Sigmoid colon (tissue), 7 donors: ENCODE data around the gene TTC39A. TPM values are rescaled to one million over a fixed set of nuclear protein-coding genes. Genes with fewer than 3 reads are reported as not detected.

Source experiments
- DNase-seq: peaks from one replicate; pipeline ENCODE4 v3.0.0-alpha.2; 2019
- H3K27ac ChIP-seq, 4 donors: fragments of 200-600 bp; sonication (generic); one replicate each; pipeline ENCODE4 v1.5.1; 2016 to 2019; ENCODE audit warnings: mild to moderate bottlenecking in 1 of 4
- H3K27me3 ChIP-seq, 3 donors: fragments of 200-600 bp; sonication (generic); one replicate each; pipeline ENCODE4 v1.5.1; 2019; ENCODE audit warnings: mild to moderate bottlenecking in 1 of 3
- H3K36me3 ChIP-seq, 4 donors: fragments of 200-600 bp; sonication (generic); one replicate each; pipeline ENCODE4 v1.5.1; 2016 to 2019
- H3K4me1 ChIP-seq, 4 donors: fragments of 200-600 bp; sonication (generic); one replicate each; pipeline ENCODE4 v1.5.1; 2017 to 2019
- H3K4me3 ChIP-seq, 4 donors: fragments of 200-600 bp; sonication (generic); one replicate each; pipeline ENCODE4 v1.5.1; 2017 to 2019; ENCODE audit warnings: mild to moderate bottlenecking in 2 of 4, moderate library complexity in 1 of 4
- H3K9me3 ChIP-seq, 4 donors: fragments of 200-600 bp in 3 of 4; sonication (generic) in 3 of 4; one replicate each; pipeline versions ENCODE4 v1.5.1 to v1.6.1; 2013 to 2019
- CTCF ChIP-seq, 4 experiments: fragments of 450-650 bp in 3 of 4; fragments of 200-600 bp in 1 of 4; IDR thresholded peaks; one replicate each; pipeline ENCODE4 v1.5.1; 2016 to 2019; ENCODE audit warnings: antibody characterized with exemption in 4 of 4, mild to moderate bottlenecking in 3 of 4, moderate library complexity in 2 of 4
- EP300 ChIP-seq, 4 donors: sonication (generic); formaldehyde crosslinking; IDR thresholded peaks; one replicate each; pipeline ENCODE4 v1.6.1; 2017; ENCODE audit warnings: antibody characterized with exemption in 4 of 4
- POLR2A ChIP-seq, 2 donors: fragments of 450-650 bp; IDR thresholded peaks; one replicate each; pipeline ENCODE4 v1.6.1; 2016; ENCODE audit warnings: antibody characterized with exemption in 2 of 2, mild to moderate bottlenecking in 2 of 2, moderate library complexity in 2 of 2
- POLR2AphosphoS5 ChIP-seq, 4 donors: sonication (generic); formaldehyde crosslinking; IDR thresholded peaks; one replicate each; pipeline ENCODE4 v1.6.1; 2017; ENCODE audit warnings: antibody characterized with exemption in 4 of 4
- WGBS, 2 donors: extraction: QIAGEN DNeasy Blood & Tissue Kit; methylation state at CpG; one replicate each; pipeline ENCODE4 v1.1.7; 2013; 5-methylcytosine and 5-hydroxymethylcytosine counted together
- intact Hi-C: fragments of 100-400 bp; cut with DNase I; formaldehyde crosslinking; loops from one replicate; pipeline ENCODE4 v1.15.1; 2023
- polyA plus RNA-seq, 3 donors: library from polyadenylated mRNA; stranded (reverse); fragments of 200-250 nt; gene quantifications; one replicate each; pipeline ENCODE4 v1.2.3, GENCODE V29; 2013
- total RNA-seq, 4 donors: library from RNA; depleted of rRNA; stranded (reverse); fragments of >200 nt; gene quantifications; one replicate each; pipeline ENCODE4 v1.1.0, GENCODE V29; 2016
- donor health status: healthy with polysubstance abuse.
- donor health status: Bipolar disorder and iron deficiency.
- donor health status: healthy.

The TTC39A gene
- total and polyA plus RNA-seq, 7 donors = under 0.01 to 71.7 (median 16.3) TPM; not detected in 1

GRCh38 chr1:51305371-51305823, 25.0 kb downstream of the TTC39A start:
- Histone ChIP-seq H3K9me3 (no peaks in the 10 kb centered on the region), H3K27ac (no peak overlapping the region), H3K27me3 (peaks cover 0 to 4% (median 0%) of the 10 kb centered on the region in 3 donors), H3K4me1 (no peaks in the 10 kb centered on the region), H3K4me3 (no peak overlapping the region), H3K36me3 (no peaks in the 10 kb centered on the region)
- no peak for TF ChIP-seq EP300 (IDR thresholded peaks at IDR 0.05)
- no peak for TF ChIP-seq POLR2AphosphoS5 (IDR thresholded peaks at IDR 0.05)
- TF ChIP-seq CTCF (IDR thresholded peaks at IDR 0.05) = no peak
- no peak for TF ChIP-seq POLR2A (IDR thresholded peaks at IDR 0.05)
- peak; percentile 42 for DNase-seq
- 18 to 64% methylated on average over 4 of the region's 4 CpGs for WGBS, 2 donors
- intact Hi-C loops = no loop called here

GRCh38 chr1:51304360-51304759, 26.0 kb downstream of the TTC39A start:
- H3K27me3 ChIP-seq = peaks cover 0 to 7% (median 0%) of the 10 kb centered on the region in 3 donors
- H3K36me3 ChIP-seq = no peaks in the 10 kb centered on the region
- TF ChIP-seq EP300 (IDR thresholded peaks at IDR 0.05) = no peak
- TF ChIP-seq POLR2AphosphoS5 (IDR thresholded peaks at IDR 0.05) = no peak
- TF ChIP-seq CTCF (IDR thresholded peaks at IDR 0.05) = no peak
- TF ChIP-seq POLR2A (IDR thresholded peaks at IDR 0.05) = no peak
- DNase-seq = peak; percentile 28
- H3K9me3 ChIP-seq = no peaks in the 10 kb centered on the region
- no peak overlapping the region for H3K4me3 ChIP-seq
- H3K4me1 ChIP-seq = no peaks in the 10 kb centered on the region
- intact Hi-C loops = no loop called here
- H3K27ac ChIP-seq = no peak overlapping the region
- 29 to 51% methylated on average over 1 of the region's 1 CpG for WGBS, 2 donors

- intact Hi-C loops = no loop called here
- Histone ChIP-seq H3K27me3 (peaks cover 0 to 7% (median 0%) of the 10 kb centered on the region in 3 donors), H3K4me3 (no peak overlapping the region), H3K9me3 (no peaks in the 10 kb centered on the region), H3K4me1 (no peaks in the 10 kb centered on the region), H3K27ac (no peak overlapping the region), H3K36me3 (no peaks in the 10 kb centered on the region)
- no peak for TF ChIP-seq CTCF (IDR thresholded peaks at IDR 0.05)
- TF ChIP-seq POLR2AphosphoS5 (IDR thresholded peaks at IDR 0.05) = no peak
- no peak for TF ChIP-seq POLR2A (IDR thresholded peaks at IDR 0.05)
- TF ChIP-seq EP300 (IDR thresholded peaks at IDR 0.05) = no peak
- WGBS, 2 donors = 55 to 70% methylated on average over 8 of the region's 8 CpGs
- DNase-seq = peak; percentile 45
Measured at GRCh38 chr1:51303751-51304251, 26.6 kb downstream of the TTC39A start.

- 90 to 92% methylated on average over 6 of the region's 6 CpGs for WGBS, 2 donors
- TF ChIP-seq POLR2A (IDR thresholded peaks at IDR 0.05) (no peak), POLR2AphosphoS5 (IDR thresholded peaks at IDR 0.05) (no peak)
- Histone ChIP-seq H3K36me3 (no peaks in the 10 kb centered on the region), H3K4me3 (no peak overlapping the region), H3K4me1 (no peaks in the 10 kb centered on the region), H3K27ac (no peak overlapping the region), H3K9me3 (no peaks in the 10 kb centered on the region), H3K27me3 (peaks cover 0 to 7% (median 0%) of the 10 kb centered on the region in 3 donors)
- intact Hi-C loops = no loop called here
- DNase-seq = peak; percentile 55
Measured at GRCh38 chr1:51303315-51303714, 27.0 kb downstream of the TTC39A start.

GRCh38 chr1:51302746-51303145, 27.6 kb downstream of the TTC39A start:
- Histone ChIP-seq H3K27me3 (peaks cover 0 to 7% (median 0%) of the 10 kb centered on the region in 3 donors), H3K27ac (no peak overlapping the region), H3K9me3 (no peaks in the 10 kb centered on the region), H3K36me3 (no peaks in the 10 kb centered on the region), H3K4me3 (no peak overlapping the region), H3K4me1 (no peaks in the 10 kb centered on the region)
- DNase-seq = no peak
- TF ChIP-seq POLR2AphosphoS5 (IDR thresholded peaks at IDR 0.05) = no peak
- TF ChIP-seq POLR2A (IDR thresholded peaks at IDR 0.05) = no peak
- TF ChIP-seq CTCF (IDR thresholded peaks at IDR 0.05) = no peak
- TF ChIP-seq EP300 (IDR thresholded peaks at IDR 0.05) = no peak
- intact Hi-C loops = no loop called here
- WGBS, 2 donors = 81 to 89% methylated on average over 7 of the region's 7 CpGs
